GM19455 (cell line): ENCODE data around the gene HRH4.

Experiments
- ATAC-seq: cut with Tn5 transposase; IDR thresholded peaks from one replicate; pipeline ENCODE4 v1.9.1; 2021; ENCODE audit not compliant: unreplicated experiment

The HRH4 gene

DNA sequence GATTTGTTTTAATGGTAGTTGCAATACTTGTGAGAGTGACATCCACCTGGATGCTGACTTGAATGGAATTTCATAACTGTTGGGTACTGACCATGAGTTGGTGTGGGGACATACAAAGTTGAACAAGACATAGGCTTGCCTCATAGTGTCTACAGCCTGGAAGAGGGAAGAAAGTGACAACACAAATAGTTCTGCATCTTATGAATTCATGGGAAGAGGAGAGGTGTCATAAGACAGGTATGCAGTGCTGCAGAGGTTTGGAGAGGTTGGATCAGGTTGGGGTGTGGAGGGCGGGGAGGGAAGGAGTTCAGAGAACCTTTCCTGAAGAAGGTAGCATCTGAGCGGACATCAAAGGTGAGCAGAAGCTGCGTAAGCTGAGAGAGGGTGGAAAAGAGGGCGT lies 44.0 kb downstream of the HRH4 start:
- no peak for ATAC-seq

DNA sequence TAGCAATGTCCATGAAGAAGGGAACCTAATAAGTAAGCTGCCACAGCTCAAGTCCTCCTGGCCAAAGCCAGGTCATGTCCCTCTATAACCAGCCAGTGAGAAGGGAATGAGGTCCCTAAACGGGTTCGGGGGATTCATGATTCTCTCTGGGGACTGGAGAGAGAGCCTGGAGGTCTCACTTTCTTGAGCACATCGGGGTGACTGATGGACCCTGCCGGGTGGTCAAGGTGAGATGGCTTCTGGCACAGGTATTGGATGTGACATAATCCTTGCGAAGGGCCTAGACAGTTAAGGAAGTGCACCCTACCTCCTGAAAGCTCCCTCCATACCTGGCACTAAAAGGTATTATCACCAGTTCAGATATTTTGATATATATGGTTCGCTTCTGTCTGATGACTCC lies 45.7 kb downstream of the HRH4 start:
- no peak for ATAC-seq

DNA sequence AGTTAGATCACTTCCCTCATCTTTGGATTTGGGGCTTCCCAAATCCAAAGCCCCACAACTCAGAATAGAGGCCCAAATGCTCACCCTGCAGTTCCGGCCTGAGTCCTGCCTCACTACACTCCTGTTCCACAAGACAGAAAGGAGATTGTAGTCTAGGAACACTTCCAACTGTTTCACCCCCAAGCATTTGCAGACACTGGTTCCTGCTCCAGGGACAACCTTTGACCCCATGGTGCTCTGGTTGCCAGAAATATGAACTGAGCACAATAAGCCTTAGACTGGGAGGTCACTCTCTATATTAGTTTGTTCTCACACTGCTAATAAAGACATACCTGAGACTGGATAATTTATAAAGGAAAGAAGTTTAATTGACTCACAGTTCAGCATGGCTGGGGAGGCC lies 49.0 kb downstream of the HRH4 start:
- no peak for ATAC-seq

DNA sequence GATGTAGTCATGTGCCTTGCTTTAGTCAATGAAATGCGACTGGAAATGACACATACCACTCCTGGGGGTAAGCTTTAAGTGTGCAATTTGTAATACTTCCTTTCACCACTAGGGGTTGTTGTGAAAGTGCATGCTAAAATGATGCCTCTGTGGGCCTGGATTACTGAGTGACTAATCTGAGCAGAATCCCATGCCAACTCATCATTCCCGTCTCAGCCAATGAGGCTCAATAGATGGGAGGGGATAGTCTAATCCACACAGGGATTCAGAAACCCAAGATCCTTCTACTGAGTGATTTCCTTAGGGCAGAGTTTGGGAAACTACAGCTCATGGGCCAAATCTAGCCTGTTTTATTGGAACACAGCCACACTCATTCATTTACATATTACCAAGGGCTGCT lies 54.0 kb downstream of the HRH4 start:
- ATAC-seq: no peak

DNA sequence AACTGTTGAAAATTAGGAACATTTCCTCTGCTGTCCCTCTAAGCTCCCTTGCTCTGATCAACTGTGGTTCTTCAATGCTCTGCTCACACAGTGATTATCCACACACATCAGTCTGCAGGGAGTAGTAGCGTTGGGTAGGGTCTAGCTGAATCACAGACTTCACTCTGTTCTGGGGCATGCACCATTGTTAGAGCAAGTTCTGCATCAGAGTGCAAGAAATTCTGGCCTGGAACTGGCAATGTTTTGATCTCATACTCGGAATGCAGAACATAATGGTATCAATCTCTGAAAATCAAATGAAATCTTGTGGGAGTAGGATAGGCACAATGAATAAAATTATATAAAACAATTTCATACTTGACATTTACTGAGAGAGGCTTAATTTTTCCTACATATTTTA lies 55.3 kb downstream of the HRH4 start:
- ATAC-seq: no peak

DNA sequence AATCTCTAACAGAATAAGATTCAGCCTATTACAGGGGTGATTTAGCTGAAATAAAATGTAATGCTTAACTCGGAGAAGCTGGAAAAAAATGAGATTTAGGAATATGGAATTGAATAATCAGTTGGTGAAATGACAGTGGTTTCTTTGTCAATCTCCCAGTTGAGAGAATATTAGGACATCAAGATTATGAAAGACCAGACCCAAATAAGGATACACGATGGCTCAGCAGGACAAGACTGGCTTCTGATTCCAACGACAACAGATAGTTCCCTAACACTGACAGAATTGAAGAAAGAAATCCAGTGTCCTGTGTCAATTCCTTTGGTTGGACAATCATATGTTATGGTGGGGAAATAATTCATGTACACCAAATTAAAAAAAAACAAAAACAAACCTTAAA lies 55.8 kb downstream of the HRH4 start:
- no peak for ATAC-seq

DNA sequence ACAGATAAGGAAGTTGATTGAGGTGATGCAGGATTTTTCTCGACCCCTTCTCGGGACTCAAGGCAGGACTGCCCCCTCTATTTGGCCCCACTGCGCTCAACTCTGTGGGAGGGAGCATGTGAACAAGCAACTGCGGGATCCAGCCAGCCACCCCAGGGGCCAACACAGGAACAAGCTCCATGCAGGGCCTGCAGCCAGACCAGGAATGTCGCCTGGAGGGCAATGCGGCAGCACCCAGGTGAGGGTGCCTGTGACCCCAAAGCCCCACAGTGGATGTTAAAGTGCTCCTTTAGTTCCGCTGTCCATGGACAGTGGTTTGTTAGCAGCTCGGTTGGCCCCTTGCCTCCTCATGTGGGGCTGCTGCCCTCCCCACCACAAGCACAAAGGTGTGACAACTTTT lies 57.1 kb downstream of the HRH4 start:
- ATAC-seq: no peak

DNA sequence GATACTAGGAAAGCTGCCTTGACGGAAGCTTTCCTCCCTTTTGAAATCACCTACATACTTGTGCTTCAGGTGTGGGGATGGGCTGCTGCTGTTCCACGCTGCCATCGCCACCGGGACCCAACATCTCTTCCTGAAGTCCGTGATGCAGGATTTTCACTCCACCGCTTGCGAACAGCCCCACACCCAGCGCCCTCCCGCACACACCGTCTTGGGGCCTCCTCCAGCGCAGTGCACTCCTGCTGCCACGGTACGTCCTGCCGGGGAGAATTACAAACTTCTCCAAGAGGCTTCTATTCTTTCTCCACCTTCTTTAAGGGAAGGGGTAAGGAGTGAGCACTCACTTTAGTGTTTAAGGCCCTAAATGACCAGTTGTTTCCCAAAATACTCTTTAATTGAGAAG lies 58.2 kb downstream of the HRH4 start:
- no peak for ATAC-seq
